Putamen (tissue), 1 donor: Measurements from ENCODE around the gene C16orf74.
A peak's percentile ranks its signal among the peaks of the same experiment; 100 is the strongest.

ENCODE experiments used
- DNase-seq: peaks from one replicate; pipeline ENCODE4 v3.0.0-alpha.2; 2016; ENCODE audit warnings: low spot score

The C16orf74 gene

GRCh38 chr16:85695196-85696128, 55.4 kb downstream of the C16orf74 start:
- no peak for DNase-seq

- DNase-seq, result no peak
Measured at GRCh38 chr16:85690469-85691064, 60.3 kb downstream of the C16orf74 start.

- DNase-seq, result no peak
Measured at GRCh38 chr16:85689950-85690320, 61.0 kb downstream of the C16orf74 start.

- no peak for DNase-seq
Measured at GRCh38 chr16:85689285-85689949, 61.5 kb downstream of the C16orf74 start.

GRCh38 chr16:85688586-85689284, 62.2 kb downstream of the C16orf74 start, which contains the start of gene GINS2:
Gene GINS2 (minus strand): TSS chr16:85688954. CDS start chr16:85688898, 56 bp downstream.
- DNase-seq, result peak; percentile 86

- no peak for DNase-seq
Measured at GRCh38 chr16:85687651-85688471, 63.0 kb downstream of the C16orf74 start.

GRCh38 chr16:85686912-85687591, 63.8 kb downstream of the C16orf74 start:
- no peak for DNase-seq

GRCh38 chr16:85685251-85685650, 65.6 kb downstream of the C16orf74 start:
- no peak for DNase-seq

GRCh38 chr16:85683363-85683762, 67.5 kb downstream of the C16orf74 start:
- DNase-seq, result no peak

GRCh38 chr16:85682516-85682915, 68.4 kb downstream of the C16orf74 start:
- no peak for DNase-seq

- DNase-seq, result no peak
Measured at GRCh38 chr16:85681255-85681654, 69.6 kb downstream of the C16orf74 start.

- no peak for DNase-seq
Measured at GRCh38 chr16:85680352-85680944, 70.4 kb downstream of the C16orf74 start.

GRCh38 chr16:85679870-85680269, 71.0 kb downstream of the C16orf74 start:
- DNase-seq, result no peak

GRCh38 chr16:85678821-85679220, 72.1 kb downstream of the C16orf74 start:
- no peak for DNase-seq

- DNase-seq, result no peak
Measured at GRCh38 chr16:85678016-85678415, 72.9 kb downstream of the C16orf74 start.

- no peak for DNase-seq
Measured at GRCh38 chr16:85677383-85677967, 73.4 kb downstream of the C16orf74 start.

- no peak for DNase-seq
Measured at GRCh38 chr16:85676466-85676865, 74.4 kb downstream of the C16orf74 start.

GRCh38 chr16:85675251-85675874, 75.5 kb downstream of the C16orf74 start:
- DNase-seq, result no peak

GRCh38 chr16:85674828-85675227, 76.1 kb downstream of the C16orf74 start:
- DNase-seq, result no peak

GRCh38 chr16:85674418-85674755, 76.5 kb downstream of the C16orf74 start:
- DNase-seq, result no peak
